Suprapubic skin (tissue), 4 donors: Measurements from ENCODE around the gene LMNB1.

ENCODE experiments used
- EP300 ChIP-seq: sonication (generic); formaldehyde crosslinking; IDR thresholded peaks from one replicate; pipeline ENCODE4 v1.6.1; 2017; ENCODE audit warnings: antibody characterized with exemption
- POLR2A ChIP-seq, 2 donors: fragments of 450-650 bp; IDR thresholded peaks; one replicate each; pipeline ENCODE4 v1.6.1; 2017; ENCODE audit warnings: antibody characterized with exemption in 2 of 2, mild to moderate bottlenecking in 2 of 2, moderate library complexity in 2 of 2
- POLR2AphosphoS5 ChIP-seq, 3 donors: sonication (generic); formaldehyde crosslinking; IDR thresholded peaks; one replicate each; pipeline ENCODE4 v1.6.1; 2017; ENCODE audit warnings: antibody characterized with exemption in 3 of 3
- TF ChIP-seq, protein P1 (sequence below), 2 donors: fragments of 200-600 bp in 1 of 2; fragments of 450-650 bp in 1 of 2; sonication (generic) in 1 of 2; IDR thresholded peaks; one replicate each; pipeline ENCODE4 v1.5.1; 2016 to 2019; ENCODE audit warnings: antibody characterized with exemption in 2 of 2, mild to moderate bottlenecking in 1 of 2, moderate library complexity in 1 of 2

DNA sequence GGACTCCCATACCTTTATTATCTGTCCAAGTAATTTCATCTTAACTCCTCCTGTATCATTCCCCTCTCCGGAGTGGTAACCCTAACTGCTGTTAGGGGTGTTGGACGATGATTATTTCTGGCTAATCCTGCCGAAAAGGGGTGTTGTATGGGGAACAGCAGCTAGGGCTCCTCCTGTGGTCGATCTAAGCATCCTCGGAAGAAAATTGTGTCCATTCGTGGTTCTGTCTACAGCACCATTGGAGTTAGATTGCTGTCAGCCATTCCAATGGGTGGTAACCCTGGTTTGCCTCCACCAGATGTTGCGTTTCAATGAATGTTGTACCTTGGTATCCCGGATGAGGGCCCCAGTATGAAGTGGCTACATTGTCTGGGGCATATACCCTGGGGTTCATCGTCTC lies 35.6 kb upstream of the LMNB1 start:
- TF ChIP-seq, protein P1, sequence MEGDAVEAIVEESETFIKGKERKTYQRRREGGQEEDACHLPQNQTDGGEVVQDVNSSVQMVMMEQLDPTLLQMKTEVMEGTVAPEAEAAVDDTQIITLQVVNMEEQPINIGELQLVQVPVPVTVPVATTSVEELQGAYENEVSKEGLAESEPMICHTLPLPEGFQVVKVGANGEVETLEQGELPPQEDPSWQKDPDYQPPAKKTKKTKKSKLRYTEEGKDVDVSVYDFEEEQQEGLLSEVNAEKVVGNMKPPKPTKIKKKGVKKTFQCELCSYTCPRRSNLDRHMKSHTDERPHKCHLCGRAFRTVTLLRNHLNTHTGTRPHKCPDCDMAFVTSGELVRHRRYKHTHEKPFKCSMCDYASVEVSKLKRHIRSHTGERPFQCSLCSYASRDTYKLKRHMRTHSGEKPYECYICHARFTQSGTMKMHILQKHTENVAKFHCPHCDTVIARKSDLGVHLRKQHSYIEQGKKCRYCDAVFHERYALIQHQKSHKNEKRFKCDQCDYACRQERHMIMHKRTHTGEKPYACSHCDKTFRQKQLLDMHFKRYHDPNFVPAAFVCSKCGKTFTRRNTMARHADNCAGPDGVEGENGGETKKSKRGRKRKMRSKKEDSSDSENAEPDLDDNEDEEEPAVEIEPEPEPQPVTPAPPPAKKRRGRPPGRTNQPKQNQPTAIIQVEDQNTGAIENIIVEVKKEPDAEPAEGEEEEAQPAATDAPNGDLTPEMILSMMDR (IDR thresholded peaks at IDR 0.05), result no peak
- TF ChIP-seq EP300 (no peak), POLR2A (IDR thresholded peaks at IDR 0.05) (no peak), POLR2AphosphoS5 (IDR thresholded peaks at IDR 0.05) (no peak)
